Stimulated activated CD8-positive, alpha-beta memory T cell treated with anti-CD3 and anti-CD28 coated beads, Interleukin-4, amount 100 ng/mL, for 1 hour (primary cell): ENCODE measurements around the gene KIF13A.
"Not testable (repeated sequence)": the region's sequence is repeated elsewhere in the genome, so short reads cannot be mapped to it uniquely, and the experiment has no call there.

Experiments
- DNase-seq, 2 donors: peaks; one replicate each; pipeline ENCODE4 v3.0.0-alpha.2; 2020; ENCODE audit warnings: low read depth in 2 of 2, low spot score in 1 of 2

KIF13A gene

DNA sequence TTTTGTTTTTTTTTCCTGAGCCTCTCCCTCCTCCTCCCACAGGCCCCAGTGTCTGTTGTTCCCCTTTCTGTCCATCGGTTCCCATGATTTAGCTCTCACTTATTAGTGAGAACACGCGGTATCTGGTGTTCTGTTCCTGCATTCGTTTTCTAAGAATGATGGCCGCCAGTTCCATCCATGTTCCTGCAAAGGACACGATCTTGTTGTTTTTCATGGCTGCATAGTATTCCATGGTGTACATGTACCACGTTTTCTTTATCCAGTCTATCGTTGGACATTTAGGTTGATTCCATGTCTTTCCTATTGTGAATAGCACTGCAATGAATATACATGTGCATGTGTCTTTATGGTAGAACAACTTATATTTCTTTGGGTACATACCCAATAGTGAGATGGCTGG is 175.1 kb downstream of the KIF13A start:
- DNase-seq = no peak

DNA sequence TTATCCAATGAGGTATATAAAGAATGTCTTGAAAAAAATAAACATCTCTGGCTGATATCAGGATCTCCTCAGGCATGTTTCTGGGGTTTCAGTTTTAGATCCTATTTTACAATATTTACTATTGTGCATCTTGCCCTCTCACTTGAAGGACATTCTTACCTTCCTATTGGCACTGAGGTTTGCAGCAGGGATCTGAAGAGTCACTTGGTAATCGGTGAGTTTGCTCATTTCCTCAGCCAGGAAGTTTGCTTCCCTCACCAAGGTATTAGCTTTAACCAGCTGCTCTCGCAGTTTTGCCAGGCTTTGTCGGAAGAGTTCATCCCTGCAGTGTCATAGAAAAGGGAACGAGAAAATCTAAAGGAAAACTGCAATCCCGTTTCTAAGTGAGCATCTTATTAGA is 178.8 kb downstream of the KIF13A start:
- no peak for DNase-seq

DNA sequence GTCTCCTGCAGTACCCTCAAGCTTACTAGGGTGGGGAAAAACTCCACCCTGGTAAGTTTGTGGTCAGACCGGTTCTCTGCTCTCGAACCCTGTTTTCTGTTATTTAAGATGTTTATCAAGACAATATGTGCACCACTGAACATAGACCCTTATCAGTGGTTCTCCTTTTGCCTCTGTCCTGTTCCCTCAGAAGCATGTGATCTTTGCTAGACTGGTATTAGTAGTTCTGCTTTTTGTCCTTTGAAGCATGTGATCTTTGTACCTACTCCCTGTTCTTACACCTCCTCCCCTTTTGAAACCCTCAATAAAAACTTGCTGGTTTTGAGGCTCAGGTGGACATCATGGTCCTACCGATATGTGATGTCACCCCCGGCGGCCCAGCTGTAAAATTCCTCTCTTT is 180.0 kb downstream of the KIF13A start:
- not testable (repeated sequence) for DNase-seq

DNA sequence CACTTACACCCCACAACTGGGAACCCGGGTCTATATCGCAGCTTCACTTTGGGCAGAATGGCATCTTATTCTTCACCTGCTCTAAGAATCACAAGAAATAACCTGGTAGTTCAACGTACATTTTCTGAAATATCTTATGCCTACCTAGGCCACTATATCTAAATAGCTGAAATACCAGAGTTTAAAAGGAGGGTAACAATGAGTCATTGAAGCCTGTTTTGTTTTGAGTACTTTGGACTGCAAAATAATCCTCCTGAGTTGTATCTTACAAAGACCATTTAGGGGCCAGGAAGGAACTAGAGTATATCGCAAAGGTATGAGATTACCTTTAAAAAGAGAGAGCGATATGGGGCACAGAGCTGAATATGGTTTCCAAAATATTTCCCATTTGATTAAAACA is 184.0 kb downstream of the KIF13A start:
- DNase-seq = no peak

DNA sequence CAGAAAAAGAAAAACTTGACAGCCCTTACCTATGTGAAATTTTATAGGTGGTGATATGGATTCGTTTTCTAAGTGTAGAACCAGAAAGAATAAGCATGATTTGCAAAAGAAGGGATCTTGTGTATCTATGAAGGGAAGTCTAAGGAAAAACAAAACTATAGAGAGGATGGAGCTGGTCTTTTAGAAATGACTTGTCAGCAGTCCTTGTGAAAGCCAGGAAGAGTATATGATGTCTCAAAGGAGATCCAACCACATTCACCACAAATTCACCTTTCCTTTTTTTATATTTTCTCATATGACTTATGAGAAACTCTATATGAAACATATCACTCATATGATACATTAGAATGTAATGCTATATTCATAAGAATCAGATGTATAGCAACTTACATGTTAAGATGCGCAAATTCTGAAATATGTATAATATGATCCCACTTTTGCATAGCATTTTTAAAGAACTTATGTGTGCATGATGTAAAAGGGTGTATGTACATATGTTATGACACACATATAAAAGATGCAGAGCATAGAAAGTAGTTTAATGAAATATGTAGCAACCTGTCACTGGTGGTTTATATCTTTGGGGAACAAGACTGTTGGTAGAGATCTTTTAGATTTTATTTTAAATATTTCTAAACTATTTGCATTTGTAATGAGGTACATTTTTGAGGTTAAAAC is 188.8 kb downstream of the KIF13A start:
- DNase-seq = no peak

DNA sequence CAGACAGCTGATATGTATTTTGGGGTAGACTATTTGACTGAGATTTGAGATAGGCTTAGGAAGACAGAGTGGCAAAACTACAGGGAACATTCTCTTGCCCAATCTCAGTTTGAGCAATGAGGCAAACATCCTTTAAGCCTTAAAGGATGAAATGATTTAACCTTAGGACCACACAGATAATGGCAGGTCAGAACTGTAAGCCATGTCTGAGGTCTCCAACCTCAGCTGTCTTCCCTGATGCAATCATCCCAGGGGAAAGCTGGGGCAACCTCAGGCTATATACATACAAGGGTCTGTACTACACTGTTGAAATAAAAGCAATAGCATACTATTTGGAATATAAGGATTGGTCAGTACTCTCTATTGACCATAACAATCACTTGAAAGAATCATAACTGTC is 196.9 kb downstream of the KIF13A start:
- no peak for DNase-seq

DNA sequence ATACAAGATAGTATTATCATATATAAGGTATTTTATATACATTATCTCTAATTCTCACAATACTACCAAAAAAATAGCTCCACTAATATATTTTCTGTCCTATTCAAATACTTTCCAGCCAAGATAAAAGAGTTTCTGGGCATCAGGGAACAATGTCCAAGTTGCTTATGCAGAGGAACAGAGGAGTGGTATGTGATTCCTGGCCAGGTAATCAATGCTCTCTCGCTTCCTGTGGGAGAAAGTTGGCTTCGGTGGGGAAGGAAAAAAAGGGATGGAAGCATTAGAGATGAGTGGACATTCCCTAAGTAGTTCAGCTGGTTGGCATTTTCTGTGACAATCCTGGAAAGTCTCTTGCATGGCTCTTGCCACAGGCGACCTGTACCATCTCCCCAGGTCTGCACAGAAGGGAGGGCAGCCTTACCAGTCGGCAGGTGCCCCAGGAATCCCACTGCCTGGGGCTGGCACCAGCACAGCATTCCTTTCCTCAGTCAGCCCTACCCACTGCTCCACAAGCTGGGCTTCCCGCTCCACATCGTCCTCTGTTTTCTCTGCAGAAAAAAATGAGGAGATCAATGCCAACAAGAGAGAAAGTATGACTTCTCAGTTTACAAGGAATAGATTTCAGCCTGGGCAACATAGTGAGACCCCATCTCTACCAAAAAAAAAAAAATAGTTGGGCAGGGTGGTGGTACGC is 202.2 kb downstream of the KIF13A start:
- DNase-seq = no peak

DNA sequence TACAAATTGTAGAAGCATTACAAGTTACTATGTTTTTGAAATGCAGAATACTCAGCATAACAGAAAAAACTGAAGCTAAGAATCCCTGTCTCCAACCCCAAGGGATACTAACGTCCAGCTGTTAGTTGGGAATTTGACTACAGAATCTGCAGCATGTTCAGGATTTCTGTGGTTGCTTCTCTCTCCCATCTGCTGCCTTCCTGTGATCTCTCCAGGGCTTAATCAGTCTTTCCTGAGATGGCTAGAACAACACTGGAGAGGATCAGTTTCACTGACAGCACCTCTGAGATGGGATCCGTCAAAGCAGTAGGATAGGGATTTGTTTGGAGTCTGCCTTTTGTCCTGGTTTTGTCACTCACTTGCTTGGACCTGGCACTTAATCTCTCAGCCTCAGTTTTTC is 207.4 kb downstream of the KIF13A start:
- no peak for DNase-seq

DNA sequence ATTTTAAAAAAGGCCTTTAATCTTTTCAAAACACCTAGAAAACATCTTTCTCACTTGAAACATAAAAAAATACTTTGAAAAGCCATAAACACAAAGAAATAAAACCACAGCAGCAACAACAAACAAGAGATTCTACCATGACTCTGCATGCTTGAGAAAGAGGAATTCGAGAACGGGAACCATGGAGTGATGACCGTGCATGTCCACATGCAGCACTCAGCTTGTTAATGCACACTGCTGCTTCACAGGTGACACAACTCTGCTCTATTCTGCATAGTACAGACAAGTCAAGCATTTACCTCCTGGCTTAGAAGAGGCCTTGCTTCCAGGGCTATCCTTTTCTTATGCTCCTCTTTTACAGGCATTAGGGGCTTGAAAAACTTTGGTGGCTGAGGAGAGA is 215.8 kb downstream of the KIF13A start:
- no peak for DNase-seq

DNA sequence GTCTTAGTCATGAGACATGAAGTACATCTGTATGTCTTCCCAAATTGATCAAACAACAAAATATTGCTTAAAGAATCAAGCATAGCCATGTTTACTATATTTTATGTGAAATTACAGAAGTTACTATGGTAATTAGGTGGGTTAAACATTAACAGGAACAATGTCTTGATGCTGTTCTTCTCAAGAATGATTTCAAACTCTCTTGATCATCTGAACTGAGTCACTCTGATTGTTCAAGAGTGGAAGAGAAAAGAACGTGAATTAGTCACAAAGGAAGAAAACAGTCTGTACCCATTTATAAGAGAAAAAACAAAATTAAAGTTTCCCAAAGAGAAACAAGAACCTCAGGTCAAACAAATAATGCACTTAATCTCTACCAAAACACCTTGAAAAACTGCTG is 218.6 kb downstream of the KIF13A start:
- no peak for DNase-seq

DNA sequence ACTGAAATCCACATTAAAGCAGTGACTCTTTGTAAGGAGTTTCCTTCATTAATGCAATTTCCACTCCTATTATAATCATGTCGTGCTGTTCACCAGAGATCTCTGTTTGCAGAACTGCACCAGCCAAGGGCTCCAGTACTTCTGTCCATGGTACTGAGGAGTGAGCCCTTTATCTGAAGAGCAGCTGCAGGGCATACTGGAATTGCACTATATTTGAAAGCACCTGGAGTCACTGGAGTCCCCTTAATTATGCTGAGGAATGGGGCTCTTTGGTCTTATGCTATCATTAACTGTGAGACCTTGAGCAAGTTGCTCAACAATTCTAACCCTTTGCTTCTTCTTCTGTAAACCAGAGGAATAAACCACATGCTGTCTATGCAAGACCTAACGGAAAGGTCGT is 219.0 kb downstream of the KIF13A start:
- DNase-seq = no peak

DNA sequence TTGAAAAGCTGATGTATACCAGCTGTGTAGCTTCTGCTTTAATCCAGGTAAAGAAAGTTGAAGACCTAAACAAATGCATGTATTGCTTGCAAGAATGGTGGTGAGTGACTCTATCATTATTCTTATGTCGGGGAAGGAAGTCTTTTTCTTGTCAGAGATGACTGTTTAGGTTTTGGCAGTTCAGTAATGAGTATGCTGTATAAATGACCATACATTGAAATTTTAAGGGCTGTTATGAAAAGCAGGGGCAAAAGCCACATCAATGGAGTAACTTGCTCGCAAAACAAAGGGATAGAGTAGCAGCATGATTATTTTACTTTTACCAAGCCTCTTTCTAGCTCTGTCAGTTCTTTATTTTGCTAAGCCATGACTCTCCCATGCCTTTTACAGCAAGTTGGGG is 224.8 kb downstream of the KIF13A start:
- no peak for DNase-seq

DNA sequence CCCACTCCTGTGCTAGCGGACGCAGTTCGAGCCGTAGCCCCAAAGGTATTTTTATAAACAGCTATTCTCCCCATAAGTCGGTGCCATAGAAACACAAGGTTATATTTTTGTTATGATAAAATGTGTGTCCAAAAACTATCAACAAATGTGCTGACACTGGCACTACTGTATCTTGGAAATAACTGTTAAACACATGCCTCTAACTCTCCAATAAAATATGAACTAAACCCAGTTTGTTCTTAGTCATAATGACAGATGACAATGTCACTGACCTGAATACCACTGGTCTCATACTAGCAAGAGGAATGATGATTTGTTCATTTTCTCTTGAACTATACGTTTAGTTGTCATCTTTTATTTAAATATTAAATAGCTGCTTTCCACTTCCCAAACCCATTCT is 229.3 kb downstream of the KIF13A start:
- DNase-seq = no peak

DNA sequence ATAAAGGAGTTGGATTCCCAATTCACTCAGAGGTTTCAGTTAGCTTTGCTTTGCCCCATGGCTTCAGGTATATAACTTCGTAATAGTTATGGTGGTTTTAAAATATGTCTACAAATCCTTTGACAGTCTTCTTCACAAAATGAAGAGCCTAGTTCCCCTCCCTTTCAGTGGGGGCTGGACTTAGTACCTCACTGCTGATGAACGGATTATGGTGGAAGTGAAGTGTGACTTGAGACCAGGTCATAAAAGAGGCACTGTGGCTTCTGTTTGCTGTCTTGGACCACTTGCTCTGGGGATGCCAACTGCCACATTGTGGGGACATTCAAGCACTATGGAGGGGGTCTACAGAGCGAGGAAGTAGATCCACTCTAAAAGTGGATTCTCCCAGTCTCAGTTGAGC is 233.2 kb downstream of the KIF13A start:
- DNase-seq = no peak

DNA sequence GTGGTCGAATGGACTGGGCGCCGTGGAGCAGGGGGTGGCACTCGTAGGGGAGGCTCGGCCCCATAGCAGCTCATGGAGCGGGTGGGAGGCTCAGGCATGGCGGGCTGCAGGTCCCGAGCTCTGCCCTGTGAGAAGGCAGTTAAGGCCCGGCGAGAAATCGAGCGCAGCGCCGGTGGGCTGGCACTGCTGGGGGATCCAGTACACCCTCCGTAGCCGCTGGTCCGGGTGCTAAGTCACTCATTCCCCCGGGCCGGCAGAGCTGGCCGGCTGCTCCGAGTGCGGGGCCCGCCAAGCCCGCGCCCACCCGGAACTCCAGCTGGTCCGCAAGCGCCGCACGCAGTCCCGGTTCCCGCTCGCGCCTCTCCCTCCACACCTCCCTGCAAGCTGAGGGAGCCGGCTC is 242.1 kb downstream of the KIF13A start:
- not testable (repeated sequence) for DNase-seq

DNA sequence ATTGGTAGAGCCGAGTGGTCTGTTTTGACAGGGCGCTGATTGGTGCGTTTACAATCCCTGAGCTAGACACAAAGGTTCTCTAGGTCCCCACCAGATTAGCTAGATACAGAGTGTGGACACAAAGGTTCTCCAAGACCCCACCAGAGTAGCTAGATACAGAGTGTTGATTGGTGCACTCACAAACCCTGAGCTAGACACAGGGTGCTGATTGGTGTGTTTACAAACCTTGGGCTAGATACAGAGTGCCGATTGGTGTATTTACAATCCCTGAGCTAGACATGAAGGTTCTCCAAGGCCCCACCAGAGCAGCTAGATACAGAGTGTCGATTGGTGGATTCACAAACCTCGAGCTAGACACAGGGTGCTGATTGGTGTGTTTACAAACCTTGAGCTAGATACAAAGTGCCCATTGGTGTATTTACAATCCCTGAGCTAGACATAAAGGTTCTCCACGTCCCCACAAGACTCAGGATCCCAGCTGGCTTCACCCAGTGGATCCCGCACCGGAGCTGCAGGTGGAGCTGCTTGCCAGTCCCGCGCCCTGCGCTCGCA is 242.6 kb downstream of the KIF13A start:
- not testable (repeated sequence) for DNase-seq

DNA sequence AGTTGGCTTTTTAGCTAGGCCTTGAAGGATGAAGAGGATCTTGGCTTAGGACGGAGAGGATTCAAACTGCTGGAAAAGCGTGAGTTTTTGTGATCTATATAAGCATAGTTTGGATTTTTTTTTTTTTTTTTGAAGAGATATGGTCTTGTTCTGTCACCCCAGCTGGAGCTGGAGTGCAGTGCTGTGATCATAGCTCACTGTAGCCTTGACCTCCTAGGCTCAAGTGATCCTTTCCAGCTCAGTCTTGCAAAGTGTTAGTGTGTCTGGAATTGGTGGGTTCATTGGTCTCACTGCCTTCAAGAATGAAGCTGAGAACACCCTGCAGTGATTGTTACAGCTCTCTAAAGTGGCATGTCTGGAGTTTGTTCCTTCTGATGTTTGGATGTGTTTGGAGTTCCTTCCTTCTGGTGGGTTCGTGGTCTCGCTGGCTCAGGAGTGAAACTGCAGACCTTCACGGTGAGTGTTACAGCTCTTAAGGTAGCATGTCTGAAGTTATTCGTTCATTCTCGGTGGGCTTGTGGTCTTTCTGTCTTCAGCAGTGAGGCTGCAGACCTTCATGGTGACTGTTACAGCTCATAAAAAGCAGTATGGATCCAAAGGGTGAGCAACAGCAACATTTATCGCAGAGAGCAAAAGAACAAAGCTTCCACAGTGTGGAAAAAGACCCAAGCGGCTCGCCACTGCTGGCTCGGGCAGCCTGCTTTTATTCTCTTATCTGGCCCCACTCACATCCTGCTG is 243.2 kb downstream of the KIF13A start:
- DNase-seq = no peak

DNA sequence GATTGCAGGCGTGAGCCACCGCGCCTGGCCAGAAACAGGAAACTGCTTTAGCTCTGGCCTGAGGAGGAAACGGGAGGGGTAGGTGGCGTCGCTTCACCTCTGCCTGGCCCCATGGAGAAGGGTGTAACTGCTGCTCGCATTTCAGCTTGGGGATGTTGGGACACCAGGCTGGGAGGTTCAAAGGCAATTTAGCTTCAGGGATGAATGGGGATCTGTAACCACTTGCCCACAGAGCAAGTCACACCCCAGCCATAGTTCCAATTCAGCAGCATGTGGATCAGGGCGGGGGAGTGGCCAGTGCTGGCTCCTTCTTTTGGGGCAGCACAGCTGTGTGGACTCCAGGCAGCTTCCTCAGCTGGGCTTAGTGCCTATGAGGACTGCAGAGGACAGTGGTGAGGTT is 245.9 kb downstream of the KIF13A start:
- no peak for DNase-seq

DNA sequence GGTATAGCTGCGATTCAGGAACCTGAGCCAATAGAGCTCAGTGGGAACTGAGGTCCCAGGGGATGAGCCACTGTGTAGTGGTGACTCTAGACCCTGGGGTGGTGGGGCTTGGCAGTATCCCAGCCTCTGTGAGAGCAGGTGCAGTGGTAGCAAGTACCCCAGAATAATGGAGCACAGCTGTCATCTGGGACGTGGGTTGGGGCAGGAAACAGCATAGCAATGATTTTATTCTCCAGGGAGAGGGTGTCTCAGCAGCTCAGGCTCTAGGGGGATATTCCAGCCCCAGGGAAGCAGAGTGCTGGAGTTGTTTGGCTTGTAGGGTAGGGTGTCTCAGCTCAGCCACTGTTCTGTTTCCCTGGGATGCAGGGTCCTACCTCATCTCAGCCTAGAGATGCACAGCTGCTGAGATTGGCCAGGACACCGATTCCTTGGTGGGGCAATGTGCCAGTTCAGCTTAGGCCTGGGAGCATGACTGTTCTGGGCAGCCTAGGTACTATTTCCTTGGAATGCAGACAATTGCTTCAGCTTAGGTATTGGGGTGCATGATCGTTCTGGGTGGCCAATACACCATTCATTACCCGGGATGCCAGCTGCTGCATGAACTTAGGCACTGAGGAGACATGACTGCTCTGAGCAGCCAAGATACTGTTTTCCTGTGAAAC is 246.7 kb downstream of the KIF13A start:
- no peak for DNase-seq

DNA sequence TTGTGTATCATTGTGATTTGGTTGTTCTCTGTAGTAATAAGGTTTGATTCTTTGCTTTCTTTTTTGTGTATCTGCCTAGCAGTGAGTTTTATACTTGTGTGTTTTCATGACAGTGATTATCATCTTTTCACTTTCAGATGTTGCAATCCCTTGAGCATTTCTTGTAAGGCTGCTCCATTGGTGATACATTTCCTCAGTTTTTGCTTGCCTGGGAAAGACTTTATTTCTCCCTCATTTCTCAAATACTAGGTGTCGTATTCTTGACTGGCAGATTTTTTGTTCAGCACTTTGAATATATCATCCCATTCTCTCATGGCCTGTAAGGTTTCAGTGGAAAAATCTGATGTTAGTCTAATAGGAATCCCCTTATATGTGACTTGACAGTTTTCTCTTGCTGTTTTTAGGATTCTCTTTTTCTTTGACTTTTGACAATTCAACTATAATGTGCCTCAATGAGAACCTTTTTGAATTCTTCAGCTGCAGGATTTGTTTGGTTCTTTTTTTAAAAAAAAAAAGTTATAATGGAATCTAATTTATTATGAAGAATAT is 249.7 kb downstream of the KIF13A start:
- no peak for DNase-seq

DNA sequence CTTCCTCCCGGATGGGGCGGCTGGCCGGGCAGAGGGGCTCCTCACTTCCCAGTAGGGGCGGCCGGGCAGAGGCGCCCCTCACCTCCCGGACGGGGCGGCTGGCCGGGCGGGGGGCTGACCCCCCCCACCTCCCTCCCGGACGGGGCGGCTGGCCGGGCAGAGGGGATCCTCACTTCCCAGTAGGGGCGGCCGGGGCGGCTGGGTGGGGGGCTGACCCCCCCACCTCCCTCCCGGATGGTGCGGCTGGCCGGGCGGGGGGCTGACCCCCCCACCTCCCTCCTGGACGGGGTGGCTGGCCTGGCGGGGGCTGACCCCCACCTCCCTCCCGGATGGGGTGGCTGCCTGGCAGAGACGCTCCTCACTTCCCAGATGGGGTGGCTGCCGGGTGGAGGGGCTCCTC is 252.1 kb downstream of the KIF13A start:
- not testable (repeated sequence) for DNase-seq
